Measurements from ENCODE around the gene CHST1. TPM values are rescaled to one million over a fixed set of nuclear protein-coding genes. Genes with fewer than 3 reads are reported as not detected.

The CHST1 gene
- polyA plus RNA-seq, 2 of the 4 experiments (the other 2 are of a cell fraction): 0.40 to 0.89 TPM

- no peak for TF ChIP-seq CEBPB (IDR thresholded peaks at IDR 0.05)
- TF ChIP-seq HOXB13 (CRISPR knock-in tag; IDR thresholded peaks at IDR 0.05; ENCODE audit: low read depth): no peak
- TF ChIP-seq RAD21 (conservative IDR thresholded peaks at IDR 0.05 in 1 of 2, IDR thresholded peaks at IDR 0.05 in 1 of 2): no peak
- TF ChIP-seq, protein P1, sequence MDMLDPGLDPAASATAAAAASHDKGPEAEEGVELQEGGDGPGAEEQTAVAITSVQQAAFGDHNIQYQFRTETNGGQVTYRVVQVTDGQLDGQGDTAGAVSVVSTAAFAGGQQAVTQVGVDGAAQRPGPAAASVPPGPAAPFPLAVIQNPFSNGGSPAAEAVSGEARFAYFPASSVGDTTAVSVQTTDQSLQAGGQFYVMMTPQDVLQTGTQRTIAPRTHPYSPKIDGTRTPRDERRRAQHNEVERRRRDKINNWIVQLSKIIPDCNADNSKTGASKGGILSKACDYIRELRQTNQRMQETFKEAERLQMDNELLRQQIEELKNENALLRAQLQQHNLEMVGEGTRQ (IDR thresholded peaks at IDR 0.05): no peak
- TF ChIP-seq RNF2 (IDR thresholded peaks at IDR 0.05; ENCODE audit: borderline replicate concordance, low read depth): no peak
These were observed 11.0 kb downstream of the CHST1 start (continued) for GRCh38 chr11:45654231-45655011.

DNA sequence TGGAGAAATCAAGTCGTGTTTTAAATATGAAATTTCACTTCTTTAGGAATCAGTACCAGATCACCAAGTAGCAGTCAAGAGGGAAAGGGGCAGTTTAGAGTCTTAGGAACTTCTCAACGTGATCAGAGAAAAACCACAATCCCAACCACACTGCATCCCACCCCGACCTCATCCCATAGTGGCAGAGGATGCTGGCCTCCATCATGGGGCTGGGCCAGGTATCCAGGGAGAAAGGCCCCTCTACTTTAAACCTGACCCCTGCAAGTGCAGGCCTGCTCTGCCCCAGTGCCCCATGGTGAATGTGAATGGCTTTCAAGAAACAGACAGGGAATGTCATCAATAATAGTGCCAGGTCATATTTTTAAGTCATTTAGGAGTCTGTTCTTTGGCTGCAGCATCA is 12.1 kb downstream of the CHST1 start:
- no peaks in the 10 kb centered on the region for H3K4me1 ChIP-seq
- 17% methylated on average over 3 of the region's 3 CpGs for WGBS (ENCODE audit: missing lambda C conversion rate)
- H3K4me2 ChIP-seq: no peak overlapping the region
- FAIRE-seq (no peak), ATAC-seq (no peak), DNase-seq (ENCODE audit: low read depth in 1 of 2, low spot score in 1 of 2) (no peak)
- H3K9me3 ChIP-seq: no peaks in the 10 kb centered on the region
- no peak overlapping the region for H3K4me3 ChIP-seq
- CTCF ChIA-PET: interaction anchor here (2.7 to 11.4 kb wide), 2 partner anchors 247 to 280 kb away, joined by 14 to 149 read pairs; no protein-coding TSS in a partner anchor
- POLR2A ChIA-PET: no interaction called here
- TF ChIP-seq POLR2AphosphoS2 (conservative IDR thresholded peaks at IDR 0.05; ENCODE audit: low read length): no peak
- TF ChIP-seq ESRRA (IDR thresholded peaks at IDR 0.05; ENCODE audit: borderline replicate concordance, low read length): no peak
- no peak for TF ChIP-seq FOXS1 (CRISPR knock-in tag; IDR thresholded peaks at IDR 0.05)
- TF ChIP-seq, protein P2, sequence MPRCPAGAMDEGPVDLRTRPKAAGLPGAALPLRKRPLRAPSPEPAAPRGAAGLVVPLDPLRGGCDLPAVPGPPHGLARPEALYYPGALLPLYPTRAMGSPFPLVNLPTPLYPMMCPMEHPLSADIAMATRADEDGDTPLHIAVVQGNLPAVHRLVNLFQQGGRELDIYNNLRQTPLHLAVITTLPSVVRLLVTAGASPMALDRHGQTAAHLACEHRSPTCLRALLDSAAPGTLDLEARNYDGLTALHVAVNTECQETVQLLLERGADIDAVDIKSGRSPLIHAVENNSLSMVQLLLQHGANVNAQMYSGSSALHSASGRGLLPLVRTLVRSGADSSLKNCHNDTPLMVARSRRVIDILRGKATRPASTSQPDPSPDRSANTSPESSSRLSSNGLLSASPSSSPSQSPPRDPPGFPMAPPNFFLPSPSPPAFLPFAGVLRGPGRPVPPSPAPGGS (IDR thresholded peaks at IDR 0.05): no peak
- TF ChIP-seq, protein P3, sequence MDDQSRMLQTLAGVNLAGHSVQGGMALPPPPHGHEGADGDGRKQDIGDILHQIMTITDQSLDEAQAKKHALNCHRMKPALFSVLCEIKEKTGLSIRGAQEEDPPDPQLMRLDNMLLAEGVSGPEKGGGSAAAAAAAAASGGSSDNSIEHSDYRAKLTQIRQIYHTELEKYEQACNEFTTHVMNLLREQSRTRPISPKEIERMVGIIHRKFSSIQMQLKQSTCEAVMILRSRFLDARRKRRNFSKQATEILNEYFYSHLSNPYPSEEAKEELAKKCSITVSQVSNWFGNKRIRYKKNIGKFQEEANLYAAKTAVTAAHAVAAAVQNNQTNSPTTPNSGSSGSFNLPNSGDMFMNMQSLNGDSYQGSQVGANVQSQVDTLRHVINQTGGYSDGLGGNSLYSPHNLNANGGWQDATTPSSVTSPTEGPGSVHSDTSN (IDR thresholded peaks at IDR 0.05): no peak
- no peak for TF ChIP-seq HMGXB4 (CRISPR knock-in tag; IDR thresholded peaks at IDR 0.05; ENCODE audit: borderline replicate concordance)
- TF ChIP-seq HEYL (CRISPR knock-in tag; IDR thresholded peaks at IDR 0.05): no peak
- TF ChIP-seq FOSL2 (IDR thresholded peaks at IDR 0.05): no peak
- no peak for TF ChIP-seq FOSL2 (CRISPR knock-in tag; IDR thresholded peaks at IDR 0.05)
- no peak for TF ChIP-seq JUNB (IDR thresholded peaks at IDR 0.05)
- no peak for TF ChIP-seq EHMT2 (IDR thresholded peaks at IDR 0.05; ENCODE audit: low read depth)
- TF ChIP-seq TFCP2L1 (CRISPR knock-in tag; IDR thresholded peaks at IDR 0.05): no peak
- no peak for TF ChIP-seq ZNF302 (CRISPR knock-in tag; IDR thresholded peaks at IDR 0.05)
- no peak for TF ChIP-seq MYC (IDR thresholded peaks at IDR 0.05; ENCODE audit: borderline replicate concordance, low read length)
- TF ChIP-seq, protein P4, sequence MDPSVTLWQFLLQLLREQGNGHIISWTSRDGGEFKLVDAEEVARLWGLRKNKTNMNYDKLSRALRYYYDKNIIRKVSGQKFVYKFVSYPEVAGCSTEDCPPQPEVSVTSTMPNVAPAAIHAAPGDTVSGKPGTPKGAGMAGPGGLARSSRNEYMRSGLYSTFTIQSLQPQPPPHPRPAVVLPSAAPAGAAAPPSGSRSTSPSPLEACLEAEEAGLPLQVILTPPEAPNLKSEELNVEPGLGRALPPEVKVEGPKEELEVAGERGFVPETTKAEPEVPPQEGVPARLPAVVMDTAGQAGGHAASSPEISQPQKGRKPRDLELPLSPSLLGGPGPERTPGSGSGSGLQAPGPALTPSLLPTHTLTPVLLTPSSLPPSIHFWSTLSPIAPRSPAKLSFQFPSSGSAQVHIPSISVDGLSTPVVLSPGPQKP (IDR thresholded peaks at IDR 0.05; ENCODE audit: low read depth, low read length): no peak
- no peak for TF ChIP-seq SMC3 (IDR thresholded peaks at IDR 0.05)
- no peak overlapping the region for H3K27ac ChIP-seq
